Endothelial cell of umbilical vein (primary cell): ENCODE data around the gene ZDHHC11B. TPM values are rescaled to one million over a fixed set of nuclear protein-coding genes. Genes with fewer than 3 reads are reported as not detected.

Experiments used
- BruUV-seq: library from RNA; stranded (reverse); fragments of 400-500 nt; replicated peaks from 2 replicates; lab custom pipeline; 2021; lab: Mats Ljungman, UMichigan
- CTCF ChIA-PET: fragments of 300-600, 350-600 bp; sonication (Branson Sonifier 250); formaldehyde crosslinking; loops from one replicate; lab custom pipeline; 2021; ENCODE audit warnings: antibody characterized with exemption, inconsistent platforms; lab: Charles Lee
- POLR2A ChIA-PET: fragments of 300-600, 350-600 bp; sonication (Branson Sonifier 250); formaldehyde crosslinking; loops from one replicate; lab custom pipeline; 2021; ENCODE audit warnings: antibody characterized with exemption, inconsistent platforms; lab: Charles Lee
- DNase-seq: peaks from one replicate; pipeline ENCODE4 v3.0.0-alpha.2; 2011; ENCODE audit warnings: low read depth, low spot score
- FAIRE-seq: peaks from 2 replicates; lab custom pipeline; 2011; peaks lifted over from hg19 to GRCh38; lab: Jason Lieb, UNC
- H2AFZ ChIP-seq: 2 replicates; pipeline ENCODE4 v1.6.0; 2012; ENCODE audit warnings: low read depth, low read length, control low read depth, inconsistent platforms
- H3K27ac ChIP-seq: 2 replicates; pipeline ENCODE4 v1.5.1; 2011; ENCODE audit warnings: low read depth, mild to moderate bottlenecking, control low read depth, low read length, moderate library complexity; ENCODE audit not compliant: insufficient read depth
- H3K27me3 ChIP-seq, 2 experiments: 2 replicates each; pipeline versions ENCODE4 v1.6.0 to v1.6.1; 2011; ENCODE audit warnings: low read length in 2 of 2, mixed read lengths in 1 of 2; ENCODE audit not compliant: control insufficient read depth in 2 of 2, insufficient read depth in 2 of 2
- H3K36me3 ChIP-seq, 2 experiments: 2 replicates in 1 of 2; 3 replicates in 1 of 2; pipeline ENCODE4 v1.5.1; 2011; ENCODE audit warnings: low read length in 2 of 2, mild to moderate bottlenecking in 1 of 2, moderate library complexity in 1 of 2; ENCODE audit not compliant: control insufficient read depth in 2 of 2, insufficient read depth in 2 of 2; ENCODE audit errors: extremely low read depth in 1 of 2
- H3K4me1 ChIP-seq: 3 replicates; pipeline ENCODE4 v1.5.1; 2011; ENCODE audit warnings: mild to moderate bottlenecking, low read length; ENCODE audit not compliant: control insufficient read depth, insufficient read depth; ENCODE audit errors: extremely low read depth
- H3K4me2 ChIP-seq: 2 replicates; pipeline ENCODE4 v1.6.1; 2011; ENCODE audit warnings: low read length, control low read depth, mixed read lengths; ENCODE audit not compliant: insufficient read depth
- H3K4me3 ChIP-seq, 3 experiments: fragments of 200-600 bp in 1 of 3; sonication (generic), shearing (Covaris generic) in 1 of 3; replicated peaks in 1 of 3; 2 replicates each; pipeline ENCODE4 v1.5.1; 2011 to 2016; ENCODE audit warnings: control low read depth in 3 of 3, low read length in 3 of 3, mild to moderate bottlenecking in 2 of 3, inconsistent platforms in 1 of 3, low read depth in 1 of 3, moderate library complexity in 1 of 3; ENCODE audit not compliant: insufficient read depth in 1 of 3
- H3K79me2 ChIP-seq: 2 replicates; pipeline ENCODE4 v1.6.0; 2012; ENCODE audit warnings: low read length, inconsistent platforms; ENCODE audit not compliant: control insufficient read depth, insufficient read depth
- H3K9ac ChIP-seq: replicated peaks from 2 replicates; pipeline ENCODE3; 2011; ENCODE audit warnings: low read length, control low read depth; ENCODE audit not compliant: insufficient read depth; ENCODE audit errors: extremely low read depth
- H3K9me1 ChIP-seq: replicated peaks from 3 replicates; pipeline ENCODE4 v1.6.0; 2011; ENCODE audit warnings: mild to moderate bottlenecking, low read length; ENCODE audit not compliant: control insufficient read depth, insufficient read depth; ENCODE audit errors: extremely low read depth
- H3K9me3 ChIP-seq: replicated peaks from 2 replicates; pipeline ENCODE4 v1.5.1; 2012; ENCODE audit warnings: low read length, inconsistent platforms; ENCODE audit not compliant: control insufficient read depth, insufficient read depth
- H4K20me1 ChIP-seq: replicated peaks from 2 replicates; pipeline ENCODE3; 2011; ENCODE audit warnings: mild to moderate bottlenecking, low read length; ENCODE audit not compliant: control insufficient read depth, insufficient read depth; ENCODE audit errors: extremely low read depth
- EZH2 ChIP-seq: IDR thresholded peaks from 2 replicates; pipeline ENCODE4 v1.6.1; 2012; ENCODE audit warnings: borderline replicate concordance, low read depth, mild to moderate bottlenecking, moderate library complexity, low read length, inconsistent platforms; ENCODE audit not compliant: severe bottlenecking
- FOS ChIP-seq: IDR thresholded peaks from 2 replicates; pipeline ENCODE4 v1.6.1; 2011; ENCODE audit warnings: mild to moderate bottlenecking, low read length, moderate library complexity, borderline replicate concordance; ENCODE audit not compliant: insufficient read depth
- GATA2 ChIP-seq: IDR thresholded peaks from 2 replicates; pipeline ENCODE4 v1.7.0; 2011; ENCODE audit warnings: low read depth, mild to moderate bottlenecking, moderate library complexity, mixed read lengths, low read length; ENCODE audit not compliant: insufficient read length, insufficient read depth
- JUN ChIP-seq: IDR thresholded peaks from 2 replicates; pipeline ENCODE4 v1.6.1; 2011; ENCODE audit warnings: borderline replicate concordance, low read depth; ENCODE audit not compliant: insufficient read length, insufficient read depth
- MYC ChIP-seq: IDR thresholded peaks from one replicate; pipeline ENCODE4 v1.6.1; 2011; ENCODE audit warnings: mild to moderate bottlenecking, low read depth, low read length
- POLR2A ChIP-seq: IDR thresholded peaks from 2 replicates; pipeline ENCODE4 v1.6.1; 2012; ENCODE audit warnings: low read depth, mild to moderate bottlenecking, control low read depth, low read length
- POLR2AphosphoS5 ChIP-seq: IDR thresholded peaks from 2 replicates; pipeline ENCODE4 v1.6.1; 2012; ENCODE audit warnings: low read depth, mild to moderate bottlenecking, control low read depth, low read length, moderate library complexity; ENCODE audit not compliant: insufficient read depth
- dilution Hi-C: fragments of 300-500 bp; cut with MboI; formaldehyde crosslinking; loops from one replicate; pipeline ENCODE4 v1.15.0; 2019; ENCODE audit warnings: low sequenced_read_pairs; ENCODE audit not compliant: extremely low pct_ligation_motif_present
- intact Hi-C: fragments of 100-400 bp; cut with micrococcal nuclease; formaldehyde crosslinking; loops from one replicate; pipeline ENCODE4 v1.10.0; 2022
- polyA plus RNA-seq, 4 experiments: library from polyadenylated mRNA; depleted of rRNA in 3 of 4; stranded (reverse) in 3 of 4; unstranded in 1 of 4; fragments of >200 nt; gene quantifications; 2 replicates each; pipeline versions ENCODE4 v1.2.1 to v1.2.3, GENCODE V29; 2011 to 2012; ENCODE audit warnings: missing spikeins in 1 of 4
- total RNA-seq: library from RNA; stranded (reverse); gene quantifications from 2 replicates; pipeline ENCODE4 v1.2.3, GENCODE V29; 2021
- TF ChIP-seq, protein P1 (sequence below): IDR thresholded peaks from 2 replicates; pipeline ENCODE4 v1.6.1; 2011; ENCODE audit not compliant: insufficient read depth, insufficient read length
- TF ChIP-seq, protein P2 (sequence below), 2 donors: IDR thresholded peaks; 1 replicate in 1 of 2; 2 replicates in 1 of 2; pipeline ENCODE4 v1.5.1; 2011; ENCODE audit warnings: low read length in 2 of 2, mild to moderate bottlenecking in 2 of 2, moderate library complexity in 2 of 2, control low read depth in 1 of 2, inconsistent platforms in 1 of 2, low read depth in 1 of 2; ENCODE audit not compliant: insufficient read depth in 1 of 2; ENCODE audit errors: extremely low read depth in 1 of 2

The ZDHHC11B gene
- total and polyA plus RNA-seq, 2 donors (not counting 3 experiments of a cell fraction or from before 2014, with no cell fraction given) = not detected

DNA sequence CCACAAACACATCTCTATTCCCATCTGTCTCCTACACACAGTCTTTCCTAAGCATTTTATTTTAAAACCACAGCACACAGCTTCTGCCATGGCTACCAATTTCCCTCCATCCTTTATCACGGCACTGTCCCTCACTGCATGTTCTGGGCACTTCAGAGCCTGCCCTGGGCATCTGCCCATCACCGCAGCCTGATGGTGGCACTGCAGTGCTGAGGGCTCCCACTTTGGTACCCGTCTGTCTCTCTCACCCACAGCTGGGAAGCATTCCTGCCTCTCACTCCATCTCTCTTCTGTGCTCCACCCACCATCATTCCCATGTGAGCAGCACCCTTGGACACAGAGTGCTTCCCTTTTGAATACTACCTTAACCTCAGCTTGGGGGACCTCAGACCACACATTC is 34.5 kb upstream of the ZDHHC11B start:
- dilution Hi-C loops (no loop called here), intact Hi-C loops (no loop called here)
- BruUV-seq = no TSS peak
- Histone ChIP-seq H3K79me2 (no peaks in the 10 kb centered on the region), H3K4me1 (no peaks in the 10 kb centered on the region), H2AFZ (no peak overlapping the region), H4K20me1 (no peaks in the 10 kb centered on the region), H3K9me1 (no peaks in the 10 kb centered on the region), H3K9me3 (no peaks in the 10 kb centered on the region), H3K27me3 (no peaks in the 10 kb centered on the region), H3K4me2 (no peak overlapping the region), H3K27ac (no peak overlapping the region), H3K9ac (no peak overlapping the region), H3K4me3 (no peak overlapping the region), H3K36me3 (no peaks in the 10 kb centered on the region)
- POLR2A ChIA-PET = no interaction called here
- CTCF ChIA-PET = no interaction called here
- TF ChIP-seq FOS = no peak
- TF ChIP-seq, protein P1, sequence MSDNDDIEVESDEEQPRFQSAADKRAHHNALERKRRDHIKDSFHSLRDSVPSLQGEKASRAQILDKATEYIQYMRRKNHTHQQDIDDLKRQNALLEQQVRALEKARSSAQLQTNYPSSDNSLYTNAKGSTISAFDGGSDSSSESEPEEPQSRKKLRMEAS = no peak
- no peak for TF ChIP-seq POLR2AphosphoS5
- TF ChIP-seq, protein P2, sequence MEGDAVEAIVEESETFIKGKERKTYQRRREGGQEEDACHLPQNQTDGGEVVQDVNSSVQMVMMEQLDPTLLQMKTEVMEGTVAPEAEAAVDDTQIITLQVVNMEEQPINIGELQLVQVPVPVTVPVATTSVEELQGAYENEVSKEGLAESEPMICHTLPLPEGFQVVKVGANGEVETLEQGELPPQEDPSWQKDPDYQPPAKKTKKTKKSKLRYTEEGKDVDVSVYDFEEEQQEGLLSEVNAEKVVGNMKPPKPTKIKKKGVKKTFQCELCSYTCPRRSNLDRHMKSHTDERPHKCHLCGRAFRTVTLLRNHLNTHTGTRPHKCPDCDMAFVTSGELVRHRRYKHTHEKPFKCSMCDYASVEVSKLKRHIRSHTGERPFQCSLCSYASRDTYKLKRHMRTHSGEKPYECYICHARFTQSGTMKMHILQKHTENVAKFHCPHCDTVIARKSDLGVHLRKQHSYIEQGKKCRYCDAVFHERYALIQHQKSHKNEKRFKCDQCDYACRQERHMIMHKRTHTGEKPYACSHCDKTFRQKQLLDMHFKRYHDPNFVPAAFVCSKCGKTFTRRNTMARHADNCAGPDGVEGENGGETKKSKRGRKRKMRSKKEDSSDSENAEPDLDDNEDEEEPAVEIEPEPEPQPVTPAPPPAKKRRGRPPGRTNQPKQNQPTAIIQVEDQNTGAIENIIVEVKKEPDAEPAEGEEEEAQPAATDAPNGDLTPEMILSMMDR (IDR thresholded peaks at IDR 0.05; ENCODE audit: extremely low read depth in 1 of 2, insufficient read depth in 1 of 2, low read depth in 1 of 2, low read length in 2 of 2) = no peak
- no peak for TF ChIP-seq GATA2
- TF ChIP-seq EZH2 = no peak
- no peak for TF ChIP-seq MYC
- TF ChIP-seq POLR2A = no peak
- TF ChIP-seq JUN = no peak
- DNase-seq (no peak), FAIRE-seq (no peak)
